SH-SY5Y (cell line): ENCODE results near the gene NACC1.

ENCODE experiments used
- GATA2 ChIP-seq: IDR thresholded peaks from 2 replicates; pipeline ENCODE4 v1.6.1; 2011; ENCODE audit warnings: mild to moderate bottlenecking, low read depth, low read length
- GATA3 ChIP-seq: IDR thresholded peaks from 2 replicates; pipeline ENCODE4 v1.6.1; 2011; ENCODE audit warnings: low read depth, mild to moderate bottlenecking, low read length, moderate library complexity

The NACC1 gene

DNA sequence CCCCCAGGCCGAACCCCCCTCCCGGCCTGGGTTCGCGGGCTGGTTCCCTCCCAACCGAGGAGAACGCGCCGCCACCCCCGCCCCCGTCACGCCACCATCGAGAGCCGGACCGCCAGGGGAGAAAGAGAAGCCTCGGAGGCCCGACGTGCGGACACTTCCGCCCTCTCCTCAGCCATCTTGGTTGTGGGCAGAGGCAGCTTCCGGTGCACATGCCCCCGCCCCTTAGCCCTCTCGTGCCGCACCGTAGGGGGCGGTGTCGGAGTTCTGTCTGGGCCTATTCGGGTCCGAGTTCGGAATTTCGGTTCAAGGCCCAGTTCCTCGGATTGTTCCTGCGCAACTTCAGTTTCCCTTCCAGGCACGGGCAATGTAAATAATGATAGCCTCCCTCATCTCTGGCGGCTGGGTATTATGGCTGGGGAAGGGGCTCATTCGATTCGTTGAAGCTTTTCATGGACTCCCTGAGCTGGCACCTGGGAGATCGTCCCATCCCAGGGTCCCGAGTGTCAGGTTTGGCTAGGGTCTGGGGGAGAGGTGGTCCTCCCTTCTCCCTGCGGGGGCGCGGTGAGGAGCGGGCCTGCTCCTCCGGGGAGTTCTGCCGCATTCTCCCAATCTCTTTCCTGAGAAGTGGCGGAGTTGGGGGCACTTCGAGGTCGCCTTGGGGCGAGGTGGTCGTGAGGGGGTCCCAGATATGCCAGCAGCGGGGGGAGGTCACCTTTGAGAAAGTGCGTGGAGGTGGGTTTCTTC, 32.3 kb downstream of the NACC1 start, which contains the start of the genes IER2 and STX10:
IER2 (plus strand) TSS at position 225 of the 744 bp plus-strand sequence. CDS start 2,776 bp downstream, outside the sequence.
STX10 (minus strand) TSS at position 189 of the 744 bp plus-strand sequence. CDS start 202 bp downstream, outside the sequence.
- TF ChIP-seq GATA2 (no peak), GATA3 (no peak)

DNA sequence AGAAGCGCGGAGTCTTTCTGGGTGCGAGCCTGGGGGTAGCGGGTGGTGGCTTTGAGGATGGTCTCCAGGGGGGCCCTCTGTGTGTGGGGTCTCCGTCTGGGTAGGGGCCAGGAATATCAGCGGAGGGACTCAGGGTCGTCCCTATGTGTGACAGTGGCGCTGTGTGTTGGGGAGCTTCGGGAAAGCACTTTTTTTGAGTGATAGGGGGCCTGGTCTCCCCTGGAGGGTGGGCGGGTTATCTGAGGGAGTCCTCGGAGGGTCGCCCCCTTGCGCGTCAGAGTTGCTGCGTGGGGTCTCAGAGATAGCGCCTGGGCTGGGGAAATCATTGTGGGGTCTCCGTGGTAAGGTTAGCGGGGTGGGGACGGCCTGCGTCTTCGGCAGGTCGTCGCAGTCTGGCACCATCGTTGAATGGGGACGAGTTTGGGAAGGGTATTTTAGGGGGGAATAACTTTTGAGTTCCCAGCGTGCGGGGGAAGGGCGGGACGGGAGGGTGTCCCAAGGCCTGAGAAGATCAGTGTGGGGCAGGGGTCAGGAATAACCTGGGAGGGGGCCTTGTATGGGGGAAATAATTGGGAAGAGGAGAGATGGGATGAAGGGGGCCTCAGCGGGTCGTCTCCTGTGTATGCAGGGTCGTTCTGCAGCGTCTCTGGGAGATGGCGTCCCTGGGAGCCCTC, 33.0 kb downstream of the NACC1 start:
- TF ChIP-seq GATA2 (no peak), GATA3 (no peak)

DNA sequence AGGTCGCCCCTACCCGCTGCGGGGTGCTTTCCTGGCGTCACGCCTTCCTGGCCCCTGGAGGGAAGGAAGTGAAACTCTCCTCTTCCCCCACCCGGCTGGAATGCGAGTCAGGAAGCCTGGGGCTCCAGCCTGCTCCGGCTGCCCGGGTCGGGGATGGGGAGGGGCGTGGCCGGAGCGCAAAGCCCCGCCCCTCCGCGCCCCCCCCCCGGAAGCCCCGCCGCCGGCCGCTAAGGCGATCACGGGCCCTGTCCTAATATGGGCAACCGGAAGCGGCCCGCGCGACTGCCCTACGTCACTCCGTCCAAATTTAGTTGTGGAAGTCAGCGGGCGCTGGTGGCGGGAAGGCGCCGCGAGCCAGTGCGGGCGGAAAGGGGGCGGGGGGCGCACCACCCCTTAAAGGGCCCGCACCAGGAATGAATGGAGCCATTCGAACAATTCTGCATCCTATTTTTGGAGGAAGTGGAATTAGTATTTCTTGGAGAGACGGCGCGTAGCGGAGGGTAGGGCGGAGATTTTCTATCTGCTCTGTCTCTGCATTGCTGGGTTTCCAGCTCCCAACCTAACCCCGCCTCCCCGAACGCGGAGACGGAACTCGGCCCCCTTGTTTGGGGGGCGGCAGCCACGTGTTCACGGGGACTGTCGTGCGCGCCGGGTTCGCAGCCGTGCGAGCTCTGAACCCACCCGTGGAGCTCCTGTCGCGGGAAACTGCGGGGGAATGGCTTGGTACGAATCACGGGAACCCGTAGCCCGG, 33.7 kb downstream of the NACC1 start:
- no peak for TF ChIP-seq GATA3
- no peak for TF ChIP-seq GATA2

DNA sequence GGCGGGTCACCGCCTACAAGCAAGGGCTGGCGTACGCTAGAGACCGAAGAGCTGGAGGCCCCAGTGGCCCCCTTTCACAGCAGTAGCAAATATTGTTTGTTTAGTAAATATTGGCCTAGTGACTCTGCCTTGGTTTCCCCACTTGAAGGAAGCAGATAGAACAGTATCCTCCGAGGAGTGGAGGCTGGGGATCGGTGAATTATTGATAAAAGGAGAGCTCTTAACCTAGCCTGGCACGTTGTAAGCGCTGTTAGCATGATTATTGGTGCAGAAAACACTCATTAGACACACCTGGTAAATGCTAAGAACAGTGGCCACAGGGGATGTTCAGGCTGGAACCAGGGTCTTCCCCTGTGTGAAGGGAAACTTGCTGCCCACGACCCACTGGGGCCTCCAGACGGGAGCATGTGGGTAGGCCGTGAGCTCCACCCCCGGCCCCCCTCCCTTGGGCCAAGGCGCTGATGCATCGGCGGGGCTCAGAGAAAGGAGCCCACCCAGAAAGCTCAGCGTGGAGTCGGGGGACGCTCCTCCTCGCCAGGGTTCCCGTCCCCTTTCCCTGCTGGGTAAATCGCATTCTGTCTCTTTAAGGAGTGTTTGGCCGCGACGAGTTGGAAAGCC, 34.4 kb downstream of the NACC1 start:
- TF ChIP-seq GATA2 (no peak), GATA3 (no peak)

DNA sequence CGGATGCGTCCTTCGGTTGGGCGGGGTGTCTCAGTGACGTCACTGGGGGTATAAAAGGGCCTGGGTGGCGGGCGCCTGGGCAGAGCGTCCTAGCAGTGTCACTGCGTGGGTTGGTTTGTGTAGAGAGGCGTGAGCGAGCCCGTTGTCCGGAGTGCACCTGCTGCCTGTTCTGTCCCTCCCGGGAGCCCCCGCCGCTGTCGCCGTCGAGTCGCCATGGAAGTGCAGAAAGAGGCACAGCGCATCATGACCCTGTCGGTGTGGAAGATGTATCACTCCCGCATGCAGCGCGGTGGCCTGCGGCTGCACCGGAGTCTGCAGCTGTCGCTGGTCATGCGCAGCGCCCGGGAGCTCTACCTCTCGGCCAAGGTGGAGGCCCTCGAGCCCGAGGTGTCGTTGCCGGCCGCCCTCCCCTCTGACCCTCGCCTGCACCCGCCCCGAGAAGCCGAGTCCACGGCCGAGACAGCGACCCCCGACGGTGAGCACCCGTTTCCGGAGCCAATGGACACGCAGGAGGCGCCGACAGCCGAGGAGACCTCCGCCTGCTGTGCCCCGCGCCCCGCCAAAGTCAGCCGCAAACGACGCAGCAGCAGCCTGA, 35.0 kb downstream of the NACC1 start:
- no peak for TF ChIP-seq GATA2
- TF ChIP-seq GATA3 = no peak

DNA sequence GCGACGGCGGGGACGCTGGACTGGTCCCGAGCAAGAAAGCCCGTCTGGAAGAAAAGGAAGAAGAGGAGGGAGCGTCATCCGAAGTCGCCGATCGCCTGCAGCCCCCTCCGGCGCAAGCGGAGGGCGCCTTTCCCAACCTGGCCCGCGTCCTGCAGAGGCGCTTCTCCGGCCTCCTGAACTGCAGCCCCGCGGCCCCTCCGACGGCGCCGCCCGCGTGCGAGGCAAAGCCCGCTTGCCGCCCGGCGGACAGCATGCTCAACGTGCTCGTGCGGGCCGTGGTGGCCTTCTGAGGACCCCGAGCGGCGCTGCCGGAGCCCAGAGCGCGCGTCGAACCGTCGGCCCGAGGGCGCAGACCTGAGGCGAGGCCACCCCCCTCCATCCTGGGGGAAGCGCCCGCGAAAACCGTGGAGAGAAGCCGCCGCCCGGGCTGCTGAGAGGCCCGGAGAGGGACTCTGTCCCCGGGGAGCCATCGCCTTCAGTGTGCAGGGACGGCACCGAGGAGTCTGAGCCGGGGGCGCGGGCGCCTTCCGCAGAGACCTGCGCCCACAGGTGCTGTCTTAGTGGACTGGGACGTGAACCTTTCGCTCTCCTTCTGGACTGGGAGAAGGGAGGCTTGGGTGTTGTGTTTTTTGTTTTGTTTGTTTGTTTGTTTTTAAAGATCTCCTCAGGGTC, 35.6 kb downstream of the NACC1 start:
- no peak for TF ChIP-seq GATA2
- TF ChIP-seq GATA3 = no peak

DNA sequence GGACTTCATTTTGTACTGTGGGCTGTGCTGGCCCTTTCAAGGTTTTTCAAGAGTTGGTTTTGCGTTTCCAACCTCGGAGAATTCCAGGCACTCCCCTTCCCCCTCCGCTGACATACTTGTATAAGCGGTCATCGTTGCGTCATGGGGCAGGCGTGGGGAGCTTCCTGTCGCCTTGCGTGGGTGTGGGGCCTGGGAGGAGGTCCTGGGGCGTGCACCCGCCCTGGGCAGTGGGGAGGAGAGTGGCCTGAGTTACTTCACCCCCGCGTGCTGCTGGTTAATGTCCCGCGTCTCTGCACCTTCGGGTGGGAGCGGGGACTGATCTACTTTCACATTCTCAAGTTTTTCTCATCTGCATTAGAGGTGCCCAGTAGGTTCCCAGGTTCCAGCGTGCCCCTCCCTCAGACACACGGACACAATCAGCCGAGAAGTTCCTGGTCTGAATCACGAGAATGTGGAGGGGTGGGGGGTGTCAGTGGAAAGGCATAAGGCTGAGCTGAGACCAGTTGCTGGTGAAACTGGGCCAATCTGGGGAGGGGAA, 36.2 kb downstream of the NACC1 start:
- TF ChIP-seq GATA3 (no peak), GATA2 (no peak)

DNA sequence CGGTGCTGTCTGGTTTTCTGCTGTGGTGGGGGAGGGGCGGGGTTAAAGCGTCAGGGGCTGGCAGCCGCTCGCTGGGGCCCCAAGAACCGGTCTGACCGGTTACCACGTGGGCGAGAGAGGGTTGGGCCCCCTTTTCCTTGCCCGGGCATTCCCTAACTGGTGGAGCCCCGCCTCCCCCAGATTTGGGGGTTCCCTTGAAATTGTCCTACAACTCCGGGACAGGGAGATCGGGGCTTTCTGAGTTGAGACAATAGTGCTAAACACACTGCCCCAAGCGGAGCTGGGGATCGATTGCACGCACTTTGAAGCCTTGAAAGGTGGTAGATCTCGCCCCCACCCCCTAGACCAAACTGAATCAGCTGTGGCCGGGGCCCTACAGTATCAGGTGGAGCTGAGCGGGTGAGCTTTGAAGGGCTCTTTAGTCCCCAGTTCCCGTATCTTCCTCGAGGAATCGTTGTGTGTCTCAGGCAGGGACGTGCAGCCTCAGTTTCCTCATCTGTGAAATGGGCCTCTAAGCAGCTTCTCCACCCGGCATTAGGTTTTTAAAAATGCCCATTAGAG, 36.9 kb downstream of the NACC1 start:
- TF ChIP-seq GATA2 (no peak), GATA3 (no peak)

DNA sequence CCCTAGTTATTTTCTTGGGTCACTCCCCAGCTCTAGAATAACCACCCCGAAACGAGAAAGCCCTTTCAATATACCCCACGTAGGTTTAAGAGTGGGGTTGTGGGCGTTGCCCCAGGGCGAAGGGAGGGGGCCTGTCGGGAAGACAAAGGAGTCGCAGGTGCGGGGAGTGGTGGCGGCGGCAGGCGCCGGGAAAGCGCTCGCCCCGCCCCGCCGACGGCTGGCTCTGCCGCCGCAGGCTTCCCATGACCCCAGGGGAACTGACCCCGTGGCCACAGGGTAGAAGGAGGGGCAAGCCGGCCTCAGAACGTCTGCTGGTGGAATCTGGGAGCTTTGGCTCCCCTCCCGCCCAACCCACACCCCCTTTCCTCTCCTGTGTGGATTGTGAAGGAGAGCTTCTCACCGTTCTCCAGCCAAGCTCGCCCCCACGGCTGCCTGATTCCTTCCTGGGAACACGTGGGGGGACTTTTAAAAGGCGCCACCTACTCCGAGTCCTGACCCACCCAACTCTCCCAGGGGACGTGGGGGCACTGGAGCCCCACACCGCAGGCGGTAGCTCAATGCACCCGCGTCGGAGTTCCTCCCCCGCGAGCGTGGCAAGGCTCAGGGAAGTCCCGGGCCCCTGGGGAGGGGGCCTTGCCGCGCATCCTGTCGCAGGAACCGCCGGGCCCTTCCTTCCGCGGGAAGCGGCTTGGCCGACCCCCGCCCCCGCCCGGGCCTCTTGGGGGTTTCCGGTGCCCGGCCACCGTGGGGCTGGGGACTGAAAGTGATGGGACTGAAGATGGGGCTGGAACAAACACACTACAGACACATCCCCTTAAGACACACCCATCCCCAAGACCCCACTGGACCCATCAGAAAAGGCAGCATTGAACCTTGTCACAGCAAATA, 37.7 kb downstream of the NACC1 start:
- TF ChIP-seq GATA2 (no peak), GATA3 (no peak)

DNA sequence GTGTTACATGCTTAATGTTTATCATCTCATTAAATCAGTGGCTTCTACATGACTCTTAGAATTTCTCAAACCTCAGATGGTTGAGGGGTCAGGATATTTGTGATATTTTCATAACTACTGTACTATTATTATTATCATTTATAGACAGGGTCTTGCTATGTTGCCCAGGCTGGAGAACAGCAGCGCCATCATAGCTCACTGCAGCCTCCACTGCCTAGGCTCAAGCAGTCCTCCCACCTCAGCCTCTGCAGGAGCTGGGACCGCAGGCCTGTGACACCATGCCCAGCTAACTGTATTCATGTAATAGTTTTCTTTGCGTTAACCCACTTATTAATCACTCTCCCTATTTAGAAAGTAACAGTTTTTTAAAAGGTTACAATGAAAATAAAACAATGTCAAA, 41.6 kb downstream of the NACC1 start:
- TF ChIP-seq GATA3 (no peak), GATA2 (no peak)

DNA sequence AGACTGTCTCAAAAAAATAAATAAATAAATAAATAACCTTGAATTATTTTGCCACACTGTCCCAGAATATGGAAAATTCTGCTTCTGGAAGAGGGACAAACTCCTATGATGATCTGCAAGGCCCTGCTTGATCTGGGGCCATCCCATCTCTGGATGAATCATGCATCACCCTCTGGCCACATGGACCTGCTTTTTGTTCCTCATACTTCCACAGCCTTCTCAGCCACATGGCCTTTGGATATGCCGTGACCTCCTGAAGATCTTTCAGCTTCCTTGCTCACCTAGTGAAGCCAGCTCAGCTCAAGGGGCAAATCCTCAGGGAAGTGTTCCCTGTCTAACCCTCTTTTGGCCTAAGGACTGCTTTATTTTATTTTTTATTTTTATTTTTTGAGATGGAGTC, 42.5 kb downstream of the NACC1 start:
- TF ChIP-seq GATA2 = no peak
- no peak for TF ChIP-seq GATA3

DNA sequence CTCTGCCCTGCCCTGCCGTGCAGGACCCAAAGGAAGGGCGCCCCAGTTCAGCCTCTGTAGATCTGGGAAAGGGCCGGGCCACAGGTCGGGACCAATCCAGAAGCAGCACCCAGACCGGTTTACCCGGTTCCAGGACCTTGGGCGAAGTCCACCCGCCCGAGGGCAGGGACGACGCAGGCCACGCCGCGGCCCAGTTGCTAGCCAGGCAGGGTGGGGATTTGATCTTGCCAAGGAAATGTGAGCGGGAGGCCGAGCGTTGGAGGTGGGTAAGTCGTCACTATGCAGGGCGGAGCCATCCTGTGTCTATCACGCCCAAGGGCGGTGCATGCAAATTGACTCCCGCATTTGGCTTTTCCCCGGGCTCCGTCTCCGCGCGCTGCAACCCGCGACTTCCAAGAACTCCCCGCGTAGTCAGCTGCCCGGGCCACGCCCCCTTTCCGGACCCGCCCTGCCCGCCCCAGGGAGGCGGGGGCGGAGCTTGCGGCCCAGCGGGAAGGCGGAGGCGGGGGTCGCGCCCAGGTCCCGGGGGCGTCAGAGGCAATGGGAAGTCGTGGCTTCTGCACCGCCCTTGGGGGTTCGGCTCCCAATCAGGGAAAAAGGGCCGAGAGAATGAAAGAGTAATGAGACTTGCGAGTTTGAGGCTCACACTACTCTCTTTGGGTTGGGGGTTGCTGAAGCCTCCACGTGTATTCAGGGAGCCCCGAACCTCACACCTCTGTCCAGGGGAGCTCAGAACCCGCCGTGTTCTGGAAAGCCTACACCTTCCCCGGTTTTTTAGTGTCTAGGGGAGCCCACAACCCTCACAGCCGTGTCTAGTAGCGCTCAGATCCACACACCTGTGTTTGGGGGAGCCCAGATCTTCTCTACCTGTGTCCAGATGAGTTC, 44.9 kb downstream of the NACC1 start:
- TF ChIP-seq GATA3 (no peak), GATA2 (no peak)
